ENCODE measurements around the gene LAMTOR3. TPM values are rescaled to one million over a fixed set of nuclear protein-coding genes. Genes with fewer than 3 reads are reported as not detected.

Gene LAMTOR3
- total and polyA plus RNA-seq, 12 donors: 24.2 to 103 (median 46.1) TPM

- Histone ChIP-seq H3K27me3 (no peaks in the 10 kb centered on the region), H3K27ac (no peak overlapping the region), H3K9me3 (replicated peaks in 1 of 3) (no peaks in the 10 kb centered on the region), H3K36me3 (replicated peaks in 1 of 2) (peaks cover 0 to 21% of the 10 kb centered on the region in 2 donors), H3K4me1 (replicated peaks in 1 of 2) (no peaks in the 10 kb centered on the region), H3K4me3 (no peak overlapping the region)
- no peak for TF ChIP-seq POLR2A (IDR thresholded peaks at IDR 0.05)
- TF ChIP-seq, protein P1, sequence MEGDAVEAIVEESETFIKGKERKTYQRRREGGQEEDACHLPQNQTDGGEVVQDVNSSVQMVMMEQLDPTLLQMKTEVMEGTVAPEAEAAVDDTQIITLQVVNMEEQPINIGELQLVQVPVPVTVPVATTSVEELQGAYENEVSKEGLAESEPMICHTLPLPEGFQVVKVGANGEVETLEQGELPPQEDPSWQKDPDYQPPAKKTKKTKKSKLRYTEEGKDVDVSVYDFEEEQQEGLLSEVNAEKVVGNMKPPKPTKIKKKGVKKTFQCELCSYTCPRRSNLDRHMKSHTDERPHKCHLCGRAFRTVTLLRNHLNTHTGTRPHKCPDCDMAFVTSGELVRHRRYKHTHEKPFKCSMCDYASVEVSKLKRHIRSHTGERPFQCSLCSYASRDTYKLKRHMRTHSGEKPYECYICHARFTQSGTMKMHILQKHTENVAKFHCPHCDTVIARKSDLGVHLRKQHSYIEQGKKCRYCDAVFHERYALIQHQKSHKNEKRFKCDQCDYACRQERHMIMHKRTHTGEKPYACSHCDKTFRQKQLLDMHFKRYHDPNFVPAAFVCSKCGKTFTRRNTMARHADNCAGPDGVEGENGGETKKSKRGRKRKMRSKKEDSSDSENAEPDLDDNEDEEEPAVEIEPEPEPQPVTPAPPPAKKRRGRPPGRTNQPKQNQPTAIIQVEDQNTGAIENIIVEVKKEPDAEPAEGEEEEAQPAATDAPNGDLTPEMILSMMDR (IDR thresholded peaks at IDR 0.05): no peak
- no peak for DNase-seq
- intact Hi-C loops (cut with DNase I): no loop called here
Measured at GRCh38 chr4:99875071-99875470, 19.2 kb downstream of the LAMTOR3 start.

DNA sequence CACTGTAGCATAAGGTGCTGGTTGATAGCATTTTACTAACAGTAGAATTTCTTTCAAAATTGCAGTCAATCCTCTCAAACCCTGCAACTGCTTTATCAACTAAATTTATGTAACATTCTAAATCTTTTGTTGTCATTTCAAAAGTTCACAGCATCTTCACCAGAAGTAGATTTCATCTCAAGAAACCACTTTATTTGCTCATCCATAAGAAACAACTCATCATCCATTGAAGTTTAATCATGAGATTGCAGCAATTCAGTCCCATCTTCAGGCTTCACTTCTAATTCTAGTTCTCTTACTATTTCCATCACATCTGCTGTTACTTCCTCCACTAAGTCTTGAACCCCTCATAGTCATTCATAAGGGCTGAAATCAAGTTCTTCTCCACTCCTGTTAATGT, 21.7 kb downstream of the LAMTOR3 start:
- no peaks in the 10 kb centered on the region for H3K4me1 ChIP-seq (replicated peaks in 1 of 2)

GRCh38 chr4:99868126-99868596, 26.1 kb downstream of the LAMTOR3 start:
- H3K4me3 ChIP-seq: no peak overlapping the region
- TF ChIP-seq, protein P1 (IDR thresholded peaks at IDR 0.05): no peak
- no peak for TF ChIP-seq POLR2A (IDR thresholded peaks at IDR 0.05)
- H3K36me3 ChIP-seq (replicated peaks in 1 of 2): no peaks in the 10 kb centered on the region
- H3K4me1 ChIP-seq (replicated peaks in 1 of 2): no peaks in the 10 kb centered on the region
- no peaks in the 10 kb centered on the region for H3K27me3 ChIP-seq
- no peaks in the 10 kb centered on the region for H3K9me3 ChIP-seq (replicated peaks in 1 of 3)
- intact Hi-C loops (cut with DNase I): no loop called here
- WGBS, 4 donors: 65 to 74% (median 71%) methylated on average over 8 of the region's 8 CpGs
- no peak for DNase-seq
- H3K27ac ChIP-seq: no peak overlapping the region

More for the DNA sequence above, 21.7 kb downstream of the LAMTOR3 start:
- H3K36me3 ChIP-seq (replicated peaks in 1 of 2): no peaks in the 10 kb centered on the region
- no peak for TF ChIP-seq POLR2A (IDR thresholded peaks at IDR 0.05)
- TF ChIP-seq, protein P1 (IDR thresholded peaks at IDR 0.05): no peak
- DNase-seq: no peak
- no peaks in the 10 kb centered on the region for H3K9me3 ChIP-seq (replicated peaks in 1 of 3)
- H3K4me3 ChIP-seq: no peak overlapping the region
- no peak overlapping the region for H3K27ac ChIP-seq
- no peaks in the 10 kb centered on the region for H3K27me3 ChIP-seq
- intact Hi-C loops (cut with DNase I): no loop called here

DNA sequence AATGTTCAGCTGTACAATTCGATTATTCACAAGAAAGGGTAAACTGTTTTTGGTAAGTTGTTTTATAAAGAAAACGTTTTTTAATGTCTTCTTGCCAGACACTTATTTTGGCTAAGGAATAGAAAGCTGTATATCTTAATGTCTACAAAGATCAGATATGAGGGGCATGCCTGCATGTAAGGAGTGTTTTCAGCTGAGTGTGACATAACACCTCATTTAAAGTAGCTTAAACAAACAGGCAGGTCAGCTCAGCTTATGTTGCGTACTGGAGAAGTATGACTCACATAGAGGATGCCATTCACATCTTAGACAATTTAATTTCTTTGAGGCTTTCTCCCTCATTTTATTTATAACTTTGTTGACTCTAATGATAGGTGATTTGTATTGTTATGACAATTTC, 30.4 kb downstream of the LAMTOR3 start:
- no peak for DNase-seq
- peaks cover 0 to 7% (median 0%) of the 10 kb centered on the region in 3 donors for H3K9me3 ChIP-seq (replicated peaks in 1 of 3)

More for the DNA sequence above, 30.4 kb downstream of the LAMTOR3 start:
- 54 to 60% (median 58%) methylated on average over 3 of the region's 3 CpGs for WGBS, 4 donors
- no peaks in the 10 kb centered on the region for H3K4me1 ChIP-seq (replicated peaks in 1 of 2)
- no peaks in the 10 kb centered on the region for H3K36me3 ChIP-seq (replicated peaks in 1 of 2)
- no peak overlapping the region for H3K4me3 ChIP-seq
- H3K27me3 ChIP-seq: no peaks in the 10 kb centered on the region
- intact Hi-C loops (cut with DNase I): no loop called here
- TF ChIP-seq POLR2A (IDR thresholded peaks at IDR 0.05): no peak
- TF ChIP-seq, protein P1 (IDR thresholded peaks at IDR 0.05): no peak
- no peak overlapping the region for H3K27ac ChIP-seq

Measured in adrenal gland (tissue), 12 donors.